GM12878 (cell line): ENCODE measurements around the gene RPGR. TPM values are rescaled to one million over a fixed set of nuclear protein-coding genes. Genes with fewer than 3 reads are reported as not detected.
A peak's percentile ranks its signal among the peaks of the same experiment; 100 is the strongest.

Experiments used
- ATAC-seq: fragments of 200-7000 bp; cut with Tn5 transposase; 3 replicates; pipeline ENCODE4 v1.9.1; 2020; ENCODE audit warnings: mild to moderate bottlenecking, moderate library complexity
- BruUV-seq: library from RNA; stranded (reverse); fragments of 400-500 nt; replicated peaks from 2 replicates; lab custom pipeline; 2021; lab: Mats Ljungman, UMichigan
- CTCF ChIA-PET: fragments of 300-600 bp; sonication (Branson Sonifier 250); formaldehyde crosslinking; extraction: SDS; loops from one replicate; lab custom pipeline; 2021; ENCODE audit warnings: inconsistent platforms; lab: Yijun Ruan, JAX
- POLR2A ChIA-PET: fragments of 350-600 bp; formaldehyde crosslinking; extraction: SDS; loops from one replicate; lab custom pipeline; 2021; ENCODE audit warnings: inconsistent platforms; lab: Charles Lee
- RAD21 ChIA-PET: fragments of 300-600 bp; sonication (Branson Sonifier 250); formaldehyde crosslinking; loops from one replicate; lab custom pipeline; 2023; ENCODE audit warnings: antibody characterized with exemption; ENCODE audit not compliant: unreplicated experiment; lab: Charles Lee
- SMC1A ChIA-PET: fragments of 300-600 bp; sonication (Branson Sonifier 250); formaldehyde crosslinking; loops from one replicate; lab custom pipeline; 2023; ENCODE audit not compliant: unreplicated experiment, uncharacterized antibody; lab: Charles Lee
- DNase-seq: peaks from one replicate; pipeline ENCODE4 v3.0.0-alpha.2; 2011; ENCODE audit warnings: low read depth, low spot score
- FAIRE-seq: peaks from 3 replicates; lab custom pipeline; 2011; peaks lifted over from hg19 to GRCh38; lab: Jason Lieb, UNC
- H2AFZ ChIP-seq: 2 replicates; pipeline ENCODE4 v1.6.0; 2011; ENCODE audit warnings: low read depth, low read length, control low read depth; ENCODE audit not compliant: control insufficient read depth
- H3K27ac ChIP-seq: 2 replicates; pipeline ENCODE4 v1.5.1; 2011; ENCODE audit warnings: control low read depth; ENCODE audit not compliant: control insufficient read depth, insufficient read depth
- H3K27me3 ChIP-seq, 2 experiments: replicated peaks in 1 of 2; 2 replicates each; pipeline versions ENCODE4 v1.6.0 to v1.6.1; 2011; ENCODE audit warnings: low read length in 1 of 2; ENCODE audit not compliant: control insufficient read depth in 2 of 2, insufficient read depth in 2 of 2
- H3K36me3 ChIP-seq, 2 experiments: 2 replicates each; pipeline ENCODE4 v1.5.1; 2011; ENCODE audit warnings: low read length in 1 of 2; ENCODE audit not compliant: control insufficient read depth in 2 of 2, insufficient read depth in 2 of 2
- H3K4me1 ChIP-seq: 2 replicates; pipeline ENCODE4 v1.6.1; 2011; ENCODE audit warnings: mild to moderate bottlenecking, low read length, moderate library complexity, mixed read lengths; ENCODE audit not compliant: control insufficient read depth, insufficient read depth
- H3K4me2 ChIP-seq: 2 replicates; pipeline ENCODE4 v1.6.0; 2011; ENCODE audit warnings: control low read depth; ENCODE audit not compliant: control insufficient read depth, insufficient read depth
- H3K4me3 ChIP-seq: fragments of 200-600 bp; sonication (generic); 2 replicates; pipeline ENCODE4 v1.5.1; 2016
- H3K79me2 ChIP-seq: 2 replicates; pipeline ENCODE4 v1.6.0; 2011; ENCODE audit warnings: low read length; ENCODE audit not compliant: control insufficient read depth, insufficient read depth
- H3K9ac ChIP-seq: 2 replicates; pipeline ENCODE4 v1.8.0; 2011; ENCODE audit warnings: low read length, control low read depth, mixed read lengths; ENCODE audit not compliant: control insufficient read depth, insufficient read depth
- H3K9me3 ChIP-seq: replicated peaks from 3 replicates; pipeline ENCODE4 v1.5.1; 2011; ENCODE audit warnings: mild to moderate bottlenecking, low read length; ENCODE audit not compliant: control insufficient read depth, insufficient read depth
- H4K20me1 ChIP-seq: 2 replicates; pipeline ENCODE4 v1.6.0; 2011; ENCODE audit not compliant: control insufficient read depth, insufficient read depth
- ATF3 ChIP-seq: IDR thresholded peaks from 2 replicates; pipeline ENCODE4 v1.6.1; 2011; ENCODE audit warnings: low read depth, mild to moderate bottlenecking, low read length, moderate library complexity, borderline replicate concordance; ENCODE audit errors: extremely low read depth
- CTCF ChIP-seq, 3 experiments: IDR thresholded peaks in 2 of 3; conservative IDR thresholded peaks in 1 of 3; 2 replicates each; pipeline ENCODE4 v1.5.1; 2011; ENCODE audit warnings: low read depth in 3 of 3, low read length in 3 of 3, mild to moderate bottlenecking in 3 of 3, control low read depth in 2 of 3, moderate library complexity in 2 of 3, inconsistent platforms in 1 of 3, mixed read lengths in 1 of 3; ENCODE audit not compliant: control insufficient read depth in 2 of 3, insufficient read depth in 1 of 3; ENCODE audit errors: extremely low read depth in 1 of 3
- MEF2B ChIP-seq: fragments of 450-650 bp; IDR thresholded peaks from 2 replicates; pipeline ENCODE4 v1.6.1; 2018; ENCODE audit warnings: mild to moderate bottlenecking, moderate library complexity; ENCODE audit not compliant: partially characterized antibody, poor library complexity, severe bottlenecking
- MXI1 ChIP-seq: fragments of 150-350 bp; IDR thresholded peaks from 2 replicates; pipeline ENCODE4 v1.6.1; 2011; ENCODE audit warnings: low read depth, mild to moderate bottlenecking, inconsistent platforms, low read length, improper control_type of control experiment
- RAD21 ChIP-seq: IDR thresholded peaks from 2 replicates; pipeline ENCODE4 v1.6.1; 2011; ENCODE audit warnings: mild to moderate bottlenecking, low read depth, low read length, moderate library complexity; ENCODE audit not compliant: insufficient read depth
- SKIL ChIP-seq: fragments of 450-650 bp; IDR thresholded peaks from 2 replicates; pipeline ENCODE4 v1.6.1; 2017; ENCODE audit warnings: mild to moderate bottlenecking, low read depth, inconsistent platforms; ENCODE audit not compliant: poor library complexity, severe bottlenecking
- SRF ChIP-seq, 2 experiments: IDR thresholded peaks; 2 replicates each; pipeline ENCODE4 v1.6.1; 2011; ENCODE audit warnings: low read depth in 2 of 2, low read length in 2 of 2, mild to moderate bottlenecking in 1 of 2, moderate library complexity in 1 of 2
- ZBTB4 ChIP-seq: fragments of 450-650 bp; formaldehyde crosslinking; IDR thresholded peaks from 2 replicates; pipeline ENCODE4 v1.4.0; 2022; ENCODE audit warnings: mild to moderate bottlenecking, moderate library complexity
- ZNF592 ChIP-seq: fragments of 450-650 bp; IDR thresholded peaks from 2 replicates; pipeline ENCODE4 v1.6.1; 2017; ENCODE audit warnings: mild to moderate bottlenecking, moderate library complexity
- WGBS: methylation state at CpG from one replicate; pipeline ENCODE4 v1.1.6; 2016; ENCODE audit warnings: low lambda C conversion rate; ENCODE audit not compliant: insufficient replicate concordance, insufficient coverage; ENCODE audit errors: missing lambda C conversion rate; 5-methylcytosine and 5-hydroxymethylcytosine counted together
- in situ Hi-C: fragments of 300-500 bp; cut with MboI; formaldehyde crosslinking; loops from 9 replicates; pipeline ENCODE4 v1.14.3; 2018; ENCODE audit warnings: mixed read lengths
- intact Hi-C: fragments of 100-400 bp; cut with micrococcal nuclease; formaldehyde crosslinking; loops from one replicate; pipeline ENCODE4 v1.14.2; 2022; ENCODE audit not compliant: unreplicated experiment
- polyA plus RNA-seq, 11 experiments: library from polyadenylated mRNA; depleted of rRNA in 4 of 11; unstranded in 6 of 11; stranded (reverse) in 5 of 11; fragments of >200 nt; fragmentation: Nextera tagmentation in 4 of 11; fragmentation: Illumina TruSeq in 1 of 11; extraction: Ambion mirVana in 4 of 11; extraction: Trizol in 1 of 11; gene quantifications; 1 replicate in 1 of 11; 2 replicates in 10 of 11; pipeline versions ENCODE4 v1.2.1 to v1.2.3, GENCODE V29; 2011 to 2016; ENCODE audit warnings: inconsistent platforms in 2 of 11, missing spikeins in 2 of 11, low read depth in 1 of 11
- total RNA-seq, 4 experiments: library from RNA; depleted of rRNA in 3 of 4; stranded (reverse); fragments of >200 nt in 3 of 4; fragmentation: Illumina TruSeq in 1 of 4; extraction: Trizol in 1 of 4; gene quantifications; 2 replicates each; pipeline versions ENCODE4 v1.2.1 to v1.2.3, GENCODE V29; 2013 to 2021

The RPGR gene
- total and polyA plus RNA-seq, 10 of the 15 experiments (the other 5 are each of a cell fraction or from before 2014, with no cell fraction given): 5.5 to 13.4 (median 7.6) TPM

GRCh38 chrX:38282049-38282448, 45.3 kb downstream of the RPGR start:
- no peaks in the 10 kb centered on the region for H3K36me3 ChIP-seq
- H3K4me1 ChIP-seq: no peaks in the 10 kb centered on the region
- RAD21 ChIA-PET: interaction anchor here (1.2 to 2.7 kb wide), 5 partner anchors 9 to 45 kb away, joined by 3 to 24 read pairs (median 5); partner anchors contain the start of gene RPGR
- in situ Hi-C loops (no loop called here), intact Hi-C loops (loop anchor here (5.0 kb wide), 1 partner anchor 90 kb away; no protein-coding TSS in a partner anchor)
- POLR2A ChIA-PET: interaction anchor here (0.7 kb wide), 3 partner anchors 9 to 22 kb away, joined by 3 read pairs; no protein-coding TSS in a partner anchor
- H3K9ac ChIP-seq: no peak overlapping the region
- no peak overlapping the region for H3K4me2 ChIP-seq
- no peaks in the 10 kb centered on the region for H4K20me1 ChIP-seq
- no peaks in the 10 kb centered on the region for H3K9me3 ChIP-seq
- H3K4me3 ChIP-seq: no peak overlapping the region
- peak; percentile 54; the same call in 1 of the 3 replicates for ATAC-seq
- H3K79me2 ChIP-seq: no peaks in the 10 kb centered on the region
- DNase-seq: no peak
- CTCF ChIA-PET: interaction anchor here (0.7 to 3.3 kb wide), 14 partner anchors 8 to 116 kb away, joined by 3 to 25 read pairs (median 6); partner anchors contain the start of gene RPGR
- FAIRE-seq: no peak
- no peak overlapping the region for H2AFZ ChIP-seq
- no peak overlapping the region for H3K27ac ChIP-seq
- 53% methylated on average over 1 of the region's 1 CpG for WGBS
- no TSS peak for BruUV-seq
- SMC1A ChIA-PET: interaction anchor here (0.6 to 4.0 kb wide), 8 partner anchors 9 to 115 kb away, joined by 3 to 25 read pairs (median 4); no protein-coding TSS in a partner anchor
- H3K27me3 ChIP-seq: no peaks in the 10 kb centered on the region
- TF ChIP-seq MEF2B: no peak
- TF ChIP-seq RAD21: peak; percentile 41
- no peak for TF ChIP-seq ZBTB4 (CRISPR knock-in tag)
- no peak for TF ChIP-seq SRF (IDR thresholded peaks at IDR 0.05; ENCODE audit: low read depth in 2 of 2, low read length in 2 of 2)
- peak; percentile 9 to 32 (median 26); a peak in 3 of 6 replicates for TF ChIP-seq CTCF (IDR thresholded peaks at IDR 0.05 in 2 of 3, conservative IDR thresholded peaks at IDR 0.05 in 1 of 3; ENCODE audit: control insufficient read depth in 2 of 3, extremely low read depth in 1 of 3, insufficient read depth in 1 of 3, low read depth in 3 of 3, low read length in 3 of 3)
- TF ChIP-seq ZNF592: no peak
- TF ChIP-seq SKIL: no peak
- no peak for TF ChIP-seq ATF3
- TF ChIP-seq MXI1: no peak
